ENCODE data around the gene POLG2. TPM values are rescaled to one million over a fixed set of nuclear protein-coding genes. Genes with fewer than 3 reads are reported as not detected.

Gene POLG2
- total and polyA plus RNA-seq, 9 of the 15 experiments (the other 6 are each of a cell fraction or from before 2014, with no cell fraction given) = 13.4 to 44.8 (median 37.0) TPM

- TF ChIP-seq ZNF274 (IDR thresholded peaks at IDR 0.05; ENCODE audit: borderline replicate concordance, low read depth, low read length) = no peak
- TF ChIP-seq EWSR1 (IDR thresholded peaks at IDR 0.05; ENCODE audit: borderline replicate concordance, low read depth, partially characterized antibody) = no peak
- no peak for TF ChIP-seq SMAD1 (IDR thresholded peaks at IDR 0.05; ENCODE audit: low read depth, low read length, partially characterized antibody)
- TF ChIP-seq KLF1 (tag; IDR thresholded peaks at IDR 0.05) = peak; percentile 91
- no peak for TF ChIP-seq ZNF316 (IDR thresholded peaks at IDR 0.05)
- no peak for TF ChIP-seq SMAD2 (IDR thresholded peaks at IDR 0.05; ENCODE audit: low read depth, low read length)
- no peak for TF ChIP-seq HOXB6 (CRISPR knock-in tag; IDR thresholded peaks at IDR 0.05; ENCODE audit: borderline replicate concordance)
- no peak; the same call in 1 of the 2 replicates for TF ChIP-seq ZNF431 (CRISPR knock-in tag; IDR thresholded peaks at IDR 0.05)
- TF ChIP-seq PHB2 (IDR thresholded peaks at IDR 0.05; ENCODE audit: low read depth) = no peak
- TF ChIP-seq ETV1 (tag; conservative IDR thresholded peaks at IDR 0.05; ENCODE audit: low read depth) = peak; percentile 100
- TF ChIP-seq ZNF133 (CRISPR knock-in tag; IDR thresholded peaks at IDR 0.05) = no peak
- TF ChIP-seq IRF1 (CRISPR knock-in tag; IDR thresholded peaks at IDR 0.05; ENCODE audit: borderline replicate concordance) = no peak
- TF ChIP-seq THRA (IDR thresholded peaks at IDR 0.05) = no peak
- no peak for TF ChIP-seq BRF1 (IDR thresholded peaks at IDR 0.05; ENCODE audit: borderline replicate concordance, extremely low read depth, insufficient read length)
- TF ChIP-seq GATAD2B (IDR thresholded peaks at IDR 0.05; ENCODE audit: borderline replicate concordance) = peak; percentile 31; the same call in 1 of the 2 replicates
- peak; percentile 69 for TF ChIP-seq PKNOX1 (IDR thresholded peaks at IDR 0.05)
- no peak for TF ChIP-seq JUNB (CRISPR knock-in tag; conservative IDR thresholded peaks at IDR 0.05)
- TF ChIP-seq THAP7 (CRISPR knock-in tag; IDR thresholded peaks at IDR 0.05) = no peak
- TF ChIP-seq PHB (CRISPR knock-in tag; IDR thresholded peaks at IDR 0.05) = no peak
- TF ChIP-seq XRCC3 (IDR thresholded peaks at IDR 0.05) = no peak
- TF ChIP-seq SMAD4 (CRISPR knock-in tag; conservative IDR thresholded peaks at IDR 0.05) = peak; percentile 90
- no peak for TF ChIP-seq PCBP1 (IDR thresholded peaks at IDR 0.05; ENCODE audit: low read depth, low read length, poor library complexity, severe bottlenecking)
Observed at GRCh38 chr17:64506576-64507412, 9.9 kb upstream of the POLG2 start, which contains the start of gene CEP95 (continued).
